ENCODE data around the gene CST3. TPM values are rescaled to one million over a fixed set of nuclear protein-coding genes. Genes with fewer than 3 reads are reported as not detected.
"Not testable (repeated sequence)": the region's sequence is repeated elsewhere in the genome, so short reads cannot be mapped to it uniquely, and the experiment has no call there.

CST3 gene
- polyA plus RNA-seq, 1 donor (not counting 4 experiments of a cell fraction or from before 2014, with no cell fraction given), result 194 TPM

DNA sequence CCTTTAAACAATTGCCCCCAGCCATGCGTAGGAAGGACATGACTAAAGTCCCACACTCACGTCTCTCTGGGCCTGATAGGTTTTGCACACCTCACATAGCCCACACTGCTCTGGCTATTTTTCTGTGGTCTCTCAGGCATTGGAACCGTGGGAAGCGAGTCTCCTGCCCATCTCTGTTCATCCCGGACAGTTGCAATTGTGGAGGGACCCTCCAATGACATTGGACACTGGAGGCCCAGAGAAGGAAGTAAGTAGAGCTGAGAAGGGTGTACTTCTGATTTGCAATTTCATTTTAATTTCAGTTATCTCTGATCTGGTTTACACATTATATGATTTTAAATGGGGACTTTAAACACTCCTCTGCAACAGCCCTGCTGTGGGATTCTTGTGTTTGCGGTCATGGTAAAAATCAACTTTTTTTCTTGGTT, 23.3 kb upstream of the CST3 start:
- DNase-seq (ENCODE audit: low read depth, low spot score), result no peak
- Histone ChIP-seq H3K27me3 (ENCODE audit: control insufficient read depth, extremely low read depth, insufficient read depth, low read length) (no peaks in the 10 kb centered on the region), H3K9ac (ENCODE audit: control insufficient read depth, extremely low read depth, insufficient read depth, low read length) (no peak overlapping the region), H3K79me2 (ENCODE audit: control insufficient read depth, insufficient read depth, low read length) (no peaks in the 10 kb centered on the region), H3K9me1 (ENCODE audit: control insufficient read depth, extremely low read depth, insufficient read depth, low read length) (no peaks in the 10 kb centered on the region), H3K9me3 (ENCODE audit: control insufficient read depth, low read depth, low read length) (no peaks in the 10 kb centered on the region), H3K4me1 (ENCODE audit: control insufficient read depth, extremely low read depth, insufficient read depth, low read length) (no peaks in the 10 kb centered on the region), H3K36me3 (ENCODE audit: control insufficient read depth in 2 of 2, extremely low read depth in 1 of 2, insufficient read depth in 2 of 2, low read length in 2 of 2) (no peaks in the 10 kb centered on the region), H2AFZ (ENCODE audit: control insufficient read depth, low read length) (no peak overlapping the region), H4K20me1 (ENCODE audit: control insufficient read depth, extremely low read depth, insufficient read depth, low read length) (no peaks in the 10 kb centered on the region), H3K4me3 (ENCODE audit: control insufficient read depth in 2 of 3, extremely low read depth in 1 of 3, insufficient read depth in 2 of 3, low read depth in 1 of 3, low read length in 3 of 3) (no peak overlapping the region), H3K27ac (ENCODE audit: control insufficient read depth, insufficient read depth, low read length) (no peak overlapping the region), H3K4me2 (ENCODE audit: control insufficient read depth, extremely low read depth, insufficient read depth, low read depth, low read length) (no peak overlapping the region)
- dilution Hi-C loops (cut with MboI; ENCODE audit: extremely low pct_ligation_motif_present, low sequenced_read_pairs), result no loop called here
- FAIRE-seq, result no peak
- TF ChIP-seq EZH2 (IDR thresholded peaks at IDR 0.05; ENCODE audit: low read length) (no peak), CTCF (optimal IDR thresholded peaks at IDR 0.05 in 1 of 3, IDR thresholded peaks at IDR 0.05 in 1 of 3, conservative IDR thresholded peaks at IDR 0.05 in 1 of 3; ENCODE audit: extremely low read depth in 1 of 3, insufficient read depth in 2 of 3, low read length in 3 of 3) (no peak)

DNA sequence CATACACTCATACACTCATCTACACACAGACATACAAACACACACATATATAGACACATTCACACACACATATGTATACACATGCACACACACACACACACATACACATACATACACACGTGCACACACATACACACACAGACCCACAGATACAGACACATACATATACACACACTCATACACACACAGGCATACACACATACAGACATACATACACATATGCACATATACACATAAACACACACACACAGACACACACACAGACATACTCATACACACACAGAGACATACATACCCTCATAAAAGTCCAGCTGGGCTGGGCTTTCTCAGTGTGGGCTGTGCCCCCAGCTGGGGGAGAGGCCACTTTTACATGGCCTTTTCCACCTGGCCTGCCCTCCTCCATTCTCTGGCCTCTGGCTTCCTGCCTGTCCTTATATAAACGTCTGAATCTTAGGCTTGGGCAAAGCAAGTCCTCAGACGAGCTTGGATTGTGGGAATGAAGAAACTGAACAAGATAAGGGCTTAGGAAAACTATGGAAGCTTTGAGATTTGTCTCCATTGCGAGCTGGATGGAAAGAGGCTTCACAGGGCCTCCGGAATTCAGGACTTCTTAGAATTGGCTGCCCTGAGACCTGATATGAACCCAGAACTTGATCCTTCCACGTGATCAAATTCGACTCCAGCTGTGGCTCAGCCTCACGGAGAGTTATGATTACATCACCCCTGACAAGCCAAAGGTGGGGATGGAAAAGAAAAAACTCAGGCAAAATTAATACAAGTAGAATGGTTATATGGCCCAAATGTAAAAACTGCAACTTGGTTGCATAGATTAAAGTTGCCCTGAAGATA, 22.5 kb upstream of the CST3 start:
- no peak overlapping the region for H3K27ac ChIP-seq (ENCODE audit: control insufficient read depth, insufficient read depth, low read length)
- no peak overlapping the region for H2AFZ ChIP-seq (ENCODE audit: control insufficient read depth, low read length)
- no peaks in the 10 kb centered on the region for H3K9me3 ChIP-seq (ENCODE audit: control insufficient read depth, low read depth, low read length)
- no peaks in the 10 kb centered on the region for H3K4me1 ChIP-seq (ENCODE audit: control insufficient read depth, extremely low read depth, insufficient read depth, low read length)
- H3K27me3 ChIP-seq (ENCODE audit: control insufficient read depth, extremely low read depth, insufficient read depth, low read length), result no peaks in the 10 kb centered on the region
- H4K20me1 ChIP-seq (ENCODE audit: control insufficient read depth, extremely low read depth, insufficient read depth, low read length), result no peaks in the 10 kb centered on the region
- no peak for FAIRE-seq
- H3K9me1 ChIP-seq (ENCODE audit: control insufficient read depth, extremely low read depth, insufficient read depth, low read length), result no peaks in the 10 kb centered on the region
- no peak overlapping the region for H3K4me2 ChIP-seq (ENCODE audit: control insufficient read depth, extremely low read depth, insufficient read depth, low read depth, low read length)
- no peak overlapping the region for H3K9ac ChIP-seq (ENCODE audit: control insufficient read depth, extremely low read depth, insufficient read depth, low read length)
- no peaks in the 10 kb centered on the region for H3K79me2 ChIP-seq (ENCODE audit: control insufficient read depth, insufficient read depth, low read length)
- TF ChIP-seq EZH2 (IDR thresholded peaks at IDR 0.05; ENCODE audit: low read length) (no peak), CTCF (optimal IDR thresholded peaks at IDR 0.05 in 1 of 3, IDR thresholded peaks at IDR 0.05 in 1 of 3, conservative IDR thresholded peaks at IDR 0.05 in 1 of 3; ENCODE audit: extremely low read depth in 1 of 3, insufficient read depth in 2 of 3, low read length in 3 of 3) (no peak)
- DNase-seq (ENCODE audit: low read depth, low spot score), result no peak
- H3K36me3 ChIP-seq (ENCODE audit: control insufficient read depth in 2 of 2, extremely low read depth in 1 of 2, insufficient read depth in 2 of 2, low read length in 2 of 2), result no peaks in the 10 kb centered on the region
- dilution Hi-C loops (cut with MboI; ENCODE audit: extremely low pct_ligation_motif_present, low sequenced_read_pairs), result no loop called here
- no peak overlapping the region for H3K4me3 ChIP-seq (ENCODE audit: control insufficient read depth in 2 of 3, extremely low read depth in 1 of 3, insufficient read depth in 2 of 3, low read depth in 1 of 3, low read length in 3 of 3)

GRCh38 chr20:23659610-23659988, 21.8 kb upstream of the CST3 start:
- H3K9ac ChIP-seq (ENCODE audit: control insufficient read depth, extremely low read depth, insufficient read depth, low read length); dilution Hi-C loops (cut with MboI; ENCODE audit: extremely low pct_ligation_motif_present, low sequenced_read_pairs); H3K36me3 ChIP-seq (ENCODE audit: control insufficient read depth in 2 of 2, extremely low read depth in 1 of 2, insufficient read depth in 2 of 2, low read length in 2 of 2); H3K79me2 ChIP-seq (ENCODE audit: control insufficient read depth, insufficient read depth, low read length); H3K4me3 ChIP-seq (ENCODE audit: control insufficient read depth in 2 of 3, extremely low read depth in 1 of 3, insufficient read depth in 2 of 3, low read depth in 1 of 3, low read length in 3 of 3); H4K20me1 ChIP-seq (ENCODE audit: control insufficient read depth, extremely low read depth, insufficient read depth, low read length); H3K9me1 ChIP-seq (ENCODE audit: control insufficient read depth, extremely low read depth, insufficient read depth, low read length); DNase-seq (ENCODE audit: low read depth, low spot score); H3K9me3 ChIP-seq (ENCODE audit: control insufficient read depth, low read depth, low read length); H2AFZ ChIP-seq (ENCODE audit: control insufficient read depth, low read length); H3K27me3 ChIP-seq (ENCODE audit: control insufficient read depth, extremely low read depth, insufficient read depth, low read length); H3K27ac ChIP-seq (ENCODE audit: control insufficient read depth, insufficient read depth, low read length); H3K4me2 ChIP-seq (ENCODE audit: control insufficient read depth, extremely low read depth, insufficient read depth, low read depth, low read length); FAIRE-seq; H3K4me1 ChIP-seq (ENCODE audit: control insufficient read depth, extremely low read depth, insufficient read depth, low read length): not testable (repeated sequence)
